Measurements from ENCODE around the gene EIF1AD.

EIF1AD gene

GRCh38 chr11:66002648-66003225, 780 bp upstream of the EIF1AD start:
- no peak for DNase-seq

GRCh38 chr11:65997286-65997685, 4.7 kb downstream of the EIF1AD start:
- DNase-seq: no peak

- DNase-seq: peak; percentile 13
These were observed 9.9 kb downstream of the EIF1AD start for GRCh38 chr11:65992056-65992455.

DNA sequence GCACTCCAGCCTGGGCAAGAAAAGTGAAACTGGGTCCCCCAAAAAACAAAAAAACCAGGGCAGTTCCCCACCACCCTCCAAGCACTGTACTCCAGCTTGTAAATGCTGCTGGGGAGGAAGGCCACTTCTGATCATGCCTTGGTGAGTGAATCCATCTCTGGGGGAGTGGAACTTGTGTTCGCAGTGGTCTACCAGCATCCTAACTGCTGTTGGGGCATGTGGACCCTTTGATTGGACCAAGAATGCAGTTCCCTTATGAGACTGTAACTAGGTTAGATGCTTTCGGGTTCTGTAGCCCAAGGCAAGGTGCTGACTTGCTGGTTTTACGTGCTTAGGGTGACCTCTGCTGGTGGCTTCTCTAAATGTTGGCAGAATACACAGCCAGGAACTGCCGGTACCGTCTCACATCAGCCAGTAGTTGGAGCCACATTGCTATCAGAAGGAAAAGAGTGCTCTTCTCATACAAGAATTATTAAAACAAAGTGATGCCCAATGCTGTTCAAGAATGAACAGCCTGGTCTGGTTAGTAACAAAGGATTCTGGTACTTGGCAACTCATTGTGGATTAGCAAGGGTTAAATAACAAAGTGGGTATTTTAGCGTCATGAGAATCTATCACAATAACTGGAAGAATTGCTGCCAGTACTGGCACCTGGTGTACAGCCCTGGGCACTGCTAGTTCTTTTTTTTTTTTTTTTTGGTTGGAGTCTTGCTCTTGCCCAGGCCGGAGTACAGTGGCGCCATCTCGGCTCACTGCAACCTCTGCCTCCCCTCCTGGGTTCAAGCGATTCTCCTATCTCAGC, 13.0 kb downstream of the EIF1AD start:
- peak; percentile 93 for DNase-seq

DNA sequence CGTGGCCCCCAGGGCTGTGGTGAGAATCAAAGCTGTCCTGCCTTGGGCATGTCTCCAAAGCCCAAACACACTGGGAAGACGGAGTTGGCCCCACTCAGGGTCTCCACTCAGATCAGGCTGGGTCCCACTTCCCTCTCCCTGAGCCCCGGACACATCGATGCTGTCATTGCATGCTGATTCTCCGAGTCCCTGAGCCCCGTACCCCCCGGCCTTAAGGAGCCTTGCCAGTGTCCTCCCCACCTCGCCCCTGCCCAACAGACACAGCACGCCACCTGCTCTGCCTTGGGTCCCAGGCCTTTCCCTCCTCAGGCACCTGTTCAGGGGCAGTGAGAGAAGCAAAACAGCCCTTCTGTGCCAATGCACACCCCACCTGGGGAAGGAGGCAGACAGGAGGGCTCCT, 14.6 kb downstream of the EIF1AD start:
- DNase-seq: no peak

DNA sequence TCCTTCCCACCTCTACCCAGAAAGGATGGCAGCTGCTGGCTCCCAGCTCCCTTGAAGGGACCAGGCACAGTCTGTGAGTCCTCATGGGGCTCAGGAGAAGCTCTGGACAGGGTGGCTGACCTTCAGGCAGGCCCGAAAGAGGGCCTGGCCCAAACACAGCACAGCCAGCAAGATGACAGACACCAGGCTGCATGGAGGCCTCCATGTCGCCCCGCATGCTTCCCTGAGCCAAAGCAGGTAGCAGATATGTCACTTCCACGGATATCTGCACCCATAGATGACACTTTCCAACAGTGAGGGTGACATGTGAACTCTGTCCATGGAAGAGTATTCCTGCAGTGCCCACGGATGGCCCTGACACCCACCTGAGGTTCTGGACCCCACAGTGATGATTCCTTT, 18.4 kb downstream of the EIF1AD start:
- no peak for DNase-seq

DNA sequence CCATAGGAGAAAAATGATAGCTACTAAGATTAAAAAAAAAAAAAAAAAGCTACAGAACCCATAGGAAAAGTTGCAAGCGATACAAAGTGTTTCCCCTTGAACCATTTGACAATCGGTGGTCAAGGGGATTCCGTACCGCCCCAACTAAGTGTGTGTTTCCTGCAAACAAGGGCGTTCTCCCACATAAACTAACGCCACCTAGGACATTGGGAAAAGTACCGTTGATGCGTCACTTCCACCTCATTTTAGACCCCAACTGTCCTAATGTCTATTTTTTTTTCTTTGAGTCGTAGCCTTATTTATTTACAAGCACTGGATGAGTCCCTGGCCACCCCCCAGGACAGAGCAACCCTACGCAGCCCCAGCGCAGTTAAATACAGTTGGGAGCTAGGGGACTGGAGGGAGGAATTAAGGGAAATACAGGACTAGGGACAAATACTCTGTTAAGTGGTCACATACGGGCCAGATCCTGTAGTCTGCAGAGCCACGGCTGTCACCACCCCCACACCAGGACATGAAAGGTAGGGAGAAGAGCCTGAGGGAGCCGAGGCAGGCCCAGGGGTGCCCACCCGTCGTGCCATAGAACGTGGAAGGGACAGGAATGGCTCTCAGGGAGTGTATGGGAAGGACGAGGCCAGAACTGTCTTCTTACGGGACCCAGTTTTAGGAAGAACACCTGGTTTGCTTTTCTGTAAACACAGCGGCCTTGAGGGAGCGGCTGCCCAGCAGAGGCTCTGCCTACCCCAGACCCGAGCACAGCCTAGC, 19.0 kb downstream of the EIF1AD start:
- no peak for DNase-seq

- no peak for DNase-seq
These were observed 19.8 kb downstream of the EIF1AD start for GRCh38 chr11:65981972-65982823.

GRCh38 chr11:65981101-65981740, 20.7 kb downstream of the EIF1AD start:
- no peak for DNase-seq

- no peak for DNase-seq
These were observed 22.6 kb downstream of the EIF1AD start for GRCh38 chr11:65979261-65979759.

GRCh38 chr11:65978391-65979238, 23.3 kb downstream of the EIF1AD start:
- no peak for DNase-seq

- no peak for DNase-seq
These were observed 24.2 kb downstream of the EIF1AD start for GRCh38 chr11:65977621-65978390.

GRCh38 chr11:65976216-65977176, 25.5 kb downstream of the EIF1AD start:
- no peak for DNase-seq

DNA sequence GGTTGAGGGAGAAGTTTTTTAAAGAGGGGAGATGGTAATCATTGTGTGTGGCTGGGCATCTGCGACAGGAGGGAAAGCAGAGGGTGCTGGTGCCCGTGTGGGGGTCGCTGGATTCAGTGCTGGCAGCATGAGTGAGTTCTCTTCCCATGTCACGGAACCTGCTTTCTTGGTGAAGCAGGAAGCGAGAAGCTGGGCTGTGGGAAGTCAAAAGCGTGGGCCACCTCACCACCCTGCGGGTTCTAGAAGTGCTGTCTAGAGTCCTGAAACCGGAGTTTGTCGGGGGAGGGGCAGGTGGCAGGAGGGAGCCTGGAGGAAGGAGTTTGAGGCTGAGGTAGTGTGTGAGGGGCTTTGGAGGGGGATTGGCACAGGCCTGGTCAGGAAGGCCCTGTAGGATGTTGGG, 26.2 kb downstream of the EIF1AD start:
- no peak for DNase-seq

DNA sequence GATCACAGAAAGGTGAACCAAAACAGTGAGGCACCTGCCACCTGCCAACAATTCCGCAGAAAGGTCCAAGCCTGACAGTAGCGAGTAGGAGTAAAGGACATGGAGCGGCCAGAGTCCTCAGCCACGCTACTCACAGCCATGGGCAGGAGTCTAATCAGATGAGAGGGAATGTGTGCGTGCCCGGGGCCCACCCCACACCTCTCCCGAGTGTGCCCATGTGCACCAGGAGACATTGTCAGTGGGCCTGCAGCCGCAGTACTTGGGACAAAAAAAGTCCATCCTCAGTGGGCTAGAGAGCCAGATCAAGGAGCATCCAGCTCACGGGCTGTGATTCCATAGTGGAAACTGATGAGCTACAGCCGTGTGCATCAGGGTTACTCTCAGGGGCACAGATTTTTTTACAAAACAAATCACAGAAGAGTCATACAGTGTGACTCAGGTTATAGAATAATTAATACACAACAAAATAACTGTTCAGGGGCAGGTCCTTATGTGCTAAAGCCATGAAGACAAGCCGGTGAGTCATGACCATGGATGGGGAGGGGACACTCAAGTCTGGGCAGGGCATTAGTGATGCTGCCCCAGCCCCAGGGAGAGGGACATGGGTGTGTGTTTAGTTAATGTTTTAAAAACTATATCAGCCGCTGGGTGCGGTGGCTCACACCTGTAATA, 28.4 kb downstream of the EIF1AD start:
- no peak for DNase-seq

DNA sequence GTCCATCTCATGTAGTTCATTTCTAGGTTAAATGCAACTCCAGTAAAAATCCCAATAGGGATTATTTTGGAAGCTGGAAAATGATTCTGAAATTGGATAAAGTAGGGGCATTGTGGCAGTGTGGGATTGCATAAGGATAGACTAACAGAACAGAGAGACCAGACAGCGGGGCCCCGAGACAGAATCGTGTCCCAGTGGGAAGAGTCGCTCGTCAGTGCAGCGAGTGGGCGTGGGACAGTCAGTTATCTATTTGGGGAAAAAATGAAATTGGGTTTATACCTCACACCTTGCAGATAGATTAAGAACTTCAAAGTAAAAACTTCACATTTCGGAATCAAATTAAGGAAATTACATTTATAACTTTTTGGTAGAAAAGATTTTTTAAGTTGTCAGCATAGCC, 29.8 kb downstream of the EIF1AD start:
- no peak for DNase-seq

DNA sequence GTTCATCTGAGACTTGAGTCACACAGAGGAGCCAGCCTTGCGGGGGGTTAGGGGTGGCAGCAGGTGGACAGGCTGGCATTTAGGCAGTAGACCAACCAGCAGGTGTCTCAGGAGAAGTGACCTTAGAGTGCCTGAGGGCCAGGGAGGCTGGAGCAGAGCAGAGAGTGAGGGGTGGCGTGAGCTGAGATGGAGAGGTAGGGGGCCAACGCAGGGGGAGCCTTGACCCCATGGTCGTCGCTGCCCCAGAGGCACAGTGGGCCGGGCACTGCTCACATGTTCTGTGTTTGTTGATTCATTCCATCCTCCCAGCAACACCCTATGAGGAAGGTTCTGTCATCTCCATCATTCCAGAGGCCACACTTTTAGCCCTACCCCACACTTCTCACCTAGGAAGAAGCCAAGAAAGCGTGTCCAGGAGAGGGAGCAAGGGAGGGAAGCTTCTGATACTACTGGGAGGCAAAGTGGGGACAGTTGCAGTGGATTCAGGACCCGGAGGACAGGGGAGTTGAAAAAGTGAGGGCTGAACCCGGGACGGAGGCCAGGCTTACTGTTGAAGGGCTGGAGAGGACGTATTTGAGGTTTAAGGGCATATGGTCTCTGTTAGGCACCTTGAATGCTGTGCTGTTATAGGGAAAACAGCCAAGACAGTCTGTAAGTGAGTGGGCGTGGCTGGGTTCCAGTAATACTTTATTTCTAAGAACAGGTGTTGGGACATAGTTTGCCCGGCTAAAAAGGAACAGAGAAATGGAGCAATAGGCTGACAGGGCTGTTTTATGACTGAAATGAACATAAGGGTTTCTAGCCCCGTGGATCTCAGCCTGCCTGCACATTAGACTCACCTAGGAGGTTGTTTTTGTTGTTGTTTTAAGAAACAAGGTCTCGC, 33.1 kb downstream of the EIF1AD start:
- no peak for DNase-seq
